Thyroid gland (tissue), 4 donors: ENCODE results near the gene POLR3F. TPM values are rescaled to one million over a fixed set of nuclear protein-coding genes. Genes with fewer than 3 reads are reported as not detected.

Experiments
- DNase-seq, 2 donors: peaks; one replicate each; pipeline ENCODE4 v3.0.0-alpha.2; 2019
- H3K27ac ChIP-seq, 3 donors: fragments of 200-600 bp; sonication (generic); 1 replicate in 2 of 3; 2 replicates in 1 of 3; pipeline ENCODE4 v1.5.1; 2016 to 2019; ENCODE audit warnings: mild to moderate bottlenecking in 1 of 3, moderate library complexity in 1 of 3
- H3K27me3 ChIP-seq: fragments of 200-600 bp; sonication (generic); one replicate; pipeline ENCODE4 v1.5.1; 2019
- H3K36me3 ChIP-seq, 2 donors: fragments of 200-600 bp; sonication (generic); one replicate each; pipeline ENCODE4 v1.5.1; 2016 to 2019
- H3K4me1 ChIP-seq, 2 donors: fragments of 200-600 bp; sonication (generic); one replicate each; pipeline ENCODE4 v1.5.1; 2017 to 2019
- H3K4me3 ChIP-seq, 3 donors: fragments of 200-600 bp; sonication (generic); replicated peaks in 1 of 3; 1 replicate in 2 of 3; 2 replicates in 1 of 3; pipeline ENCODE4 v1.5.1; 2016; ENCODE audit warnings: mild to moderate bottlenecking in 1 of 3
- H3K9me3 ChIP-seq: fragments of 200-600 bp; sonication (generic); one replicate; pipeline ENCODE4 v1.5.1; 2017
- CTCF ChIP-seq, 6 experiments: fragments of 200-600 bp in 3 of 6; fragments of 450-650 bp in 3 of 6; sonication (generic) in 3 of 6; IDR thresholded peaks; one replicate each; pipeline ENCODE4 v1.5.1; 2016 to 2019; ENCODE audit warnings: antibody characterized with exemption in 6 of 6, mild to moderate bottlenecking in 2 of 6, inconsistent platforms in 1 of 6, moderate library complexity in 1 of 6
- POLR2A ChIP-seq, 2 donors: fragments of 450-650 bp; IDR thresholded peaks; one replicate each; pipeline ENCODE4 v1.6.1; 2017; ENCODE audit warnings: antibody characterized with exemption in 2 of 2, mild to moderate bottlenecking in 2 of 2, moderate library complexity in 1 of 2
- WGBS, 2 donors: methylation state at CpG; one replicate each; pipeline ENCODE4 v1.1.5; 2017; 5-methylcytosine and 5-hydroxymethylcytosine counted together
- intact Hi-C: fragments of 100-400 bp; cut with DNase I; formaldehyde crosslinking; loops from one replicate; pipeline ENCODE4 v1.15.1; 2023
- total RNA-seq, 4 donors: library from RNA; depleted of rRNA; stranded (reverse); fragments of >200 nt; gene quantifications; one replicate each; pipeline ENCODE4 v1.2.3, GENCODE V29; 2016

The POLR3F gene
- 10 to 100 TPM; 10.2 to 18.1 (median 13.9) TPM for total RNA-seq

GRCh38 chr20:18466894-18467730, at the start of gene POLR3F, which contains the start of gene DZANK1:
Gene POLR3F (plus strand): TSS chr20:18467390. CDS start chr20:18467507, 117 bp downstream.
Gene DZANK1 (minus strand): TSS chr20:18467030. CDS start chr20:18465358, 1,672 bp downstream.
- DNase-seq: peak; percentile 97
- peak within 1 kb of the TSS; percentile 57 to 96 (median 87) for H3K4me3 ChIP-seq
- H3K36me3 ChIP-seq: no peaks in the 10 kb centered on the region
- intact Hi-C loops: no loop called here
- no peaks in the 10 kb centered on the region for H3K9me3 ChIP-seq
- no peaks in the 10 kb centered on the region for H3K27me3 ChIP-seq
- peaks cover 6 to 19% of the 10 kb centered on the region in 2 donors for H3K4me1 ChIP-seq
- peak within 1 kb of the TSS; percentile 75 to 88 (median 80) for H3K27ac ChIP-seq
- WGBS, 2 donors: 0 to 1% methylated on average over 18 to 32 of the region's 57 CpGs
- TF ChIP-seq POLR2A (IDR thresholded peaks at IDR 0.05) (peak in 1 of 2 donors; percentile 39), CTCF (IDR thresholded peaks at IDR 0.05) (no peak)

GRCh38 chr20:18421608-18422007, 45.6 kb upstream of the POLR3F start:
- H3K9me3 ChIP-seq: no peaks in the 10 kb centered on the region
- DNase-seq: no peak
- H3K27ac ChIP-seq: no peak overlapping the region
- no peak overlapping the region for H3K4me3 ChIP-seq
- no peaks in the 10 kb centered on the region for H3K27me3 ChIP-seq
- no peak for TF ChIP-seq CTCF (IDR thresholded peaks at IDR 0.05)
- no peak for TF ChIP-seq POLR2A (IDR thresholded peaks at IDR 0.05)
- H3K36me3 ChIP-seq: no peaks in the 10 kb centered on the region
- peaks cover 12 to 16% of the 10 kb centered on the region in 2 donors for H3K4me1 ChIP-seq
- intact Hi-C loops: no loop called here

- no peak overlapping the region for H3K4me3 ChIP-seq
- intact Hi-C loops: no loop called here
- 91 to 92% methylated on average over 2 of the region's 2 CpGs for WGBS, 2 donors
- H3K36me3 ChIP-seq: no peaks in the 10 kb centered on the region
- no peaks in the 10 kb centered on the region for H3K27me3 ChIP-seq
- DNase-seq: no peak
- peaks cover 32 to 35% of the 10 kb centered on the region in 2 donors for H3K4me1 ChIP-seq
- H3K27ac ChIP-seq: peak overlapping the region in 2 of 3 donors; percentile 40 to 98
- TF ChIP-seq CTCF (IDR thresholded peaks at IDR 0.05) (no peak), POLR2A (IDR thresholded peaks at IDR 0.05) (no peak)
- no peaks in the 10 kb centered on the region for H3K9me3 ChIP-seq
These were observed 40.0 kb upstream of the POLR3F start for GRCh38 chr20:18427214-18427613.

- Histone ChIP-seq H3K27ac (peak overlapping the region; percentile 92 to 98 (median 93)), H3K36me3 (no peaks in the 10 kb centered on the region), H3K4me1 (peaks cover 32 to 35% of the 10 kb centered on the region in 2 donors), H3K9me3 (no peaks in the 10 kb centered on the region), H3K27me3 (no peaks in the 10 kb centered on the region), H3K4me3 (no peak overlapping the region)
- intact Hi-C loops: no loop called here
- DNase-seq: peak; percentile 86 to 88
- no peak for TF ChIP-seq CTCF (IDR thresholded peaks at IDR 0.05)
- peak in 1 of 2 donors; percentile 40 for TF ChIP-seq POLR2A (IDR thresholded peaks at IDR 0.05)
- WGBS, 2 donors: 16 to 27% methylated on average over 3 of the region's 3 CpGs
These were observed 38.6 kb upstream of the POLR3F start for GRCh38 chr20:18428490-18429173.
